Dedifferentiated amniotic fluid mesenchymal stem cell (primary cell): ENCODE data around the gene PCSK4.
"Not testable (repeated sequence)": the region's sequence is repeated elsewhere in the genome, so short reads cannot be mapped to it uniquely, and the experiment has no call there.

Experiments used
- DNase-seq: peaks from one replicate; pipeline ENCODE4 v3.0.0-alpha.2; 2016; ENCODE audit errors: extremely low spot score

The PCSK4 gene

GRCh38 chr19:1453525-1454364 lies 36.4 kb downstream of the PCSK4 start:
- DNase-seq: no peak

GRCh38 chr19:1452802-1453524 lies 37.2 kb downstream of the PCSK4 start:
- DNase-seq: no peak

- DNase-seq: no peak
These were observed 38.0 kb downstream of the PCSK4 start for GRCh38 chr19:1451916-1452801.

- no peak for DNase-seq
These were observed 39.1 kb downstream of the PCSK4 start for GRCh38 chr19:1450735-1451731.

GRCh38 chr19:1449467-1450442 lies 40.4 kb downstream of the PCSK4 start, which contains the start of gene APC2:
Gene APC2 (plus strand): TSS chr19:1450121. CDS start chr19:1453002, 2,881 bp downstream.
- DNase-seq: no peak

GRCh38 chr19:1447944-1448343 lies 42.2 kb downstream of the PCSK4 start:
- DNase-seq: no peak

GRCh38 chr19:1447504-1447903 lies 42.6 kb downstream of the PCSK4 start:
- DNase-seq: no peak

- DNase-seq: no peak
These were observed 43.3 kb downstream of the PCSK4 start for GRCh38 chr19:1446713-1447481.

- DNase-seq: no peak
These were observed 44.0 kb downstream of the PCSK4 start for GRCh38 chr19:1445932-1446712.

GRCh38 chr19:1445185-1445931 lies 44.8 kb downstream of the PCSK4 start:
- DNase-seq: peak; percentile 35

- no peak for DNase-seq
These were observed 48.3 kb downstream of the PCSK4 start for GRCh38 chr19:1441677-1442438.

- DNase-seq: no peak
These were observed 49.1 kb downstream of the PCSK4 start for GRCh38 chr19:1441022-1441426.

GRCh38 chr19:1440418-1440801 lies 49.7 kb downstream of the PCSK4 start:
- no peak for DNase-seq

- not testable (repeated sequence) for DNase-seq
These were observed 50.4 kb downstream of the PCSK4 start for GRCh38 chr19:1439525-1440417.

GRCh38 chr19:1438933-1439354 lies 51.2 kb downstream of the PCSK4 start:
- no peak for DNase-seq
